GM12878 (cell line): ENCODE results near the gene CELA3B.
A peak's percentile ranks its signal among the peaks of the same experiment; 100 is the strongest.

ENCODE experiments used
- EP300 ChIP-seq, 2 experiments: fragments of 150-350 bp in 1 of 2; IDR thresholded peaks; 2 replicates each; pipeline ENCODE4 v1.6.1; 2011 to 2012; ENCODE audit warnings: low read depth in 2 of 2, low read length in 2 of 2, borderline replicate concordance in 1 of 2, improper control_type of control experiment in 1 of 2, inconsistent platforms in 1 of 2; ENCODE audit not compliant: control insufficient read depth in 1 of 2
- EZH2 ChIP-seq: IDR thresholded peaks from 2 replicates; pipeline ENCODE4 v1.6.1; 2012; ENCODE audit warnings: low read depth, mild to moderate bottlenecking, control low read depth, inconsistent platforms, low read length, borderline replicate concordance; ENCODE audit not compliant: control insufficient read depth
- POLR2A ChIP-seq: IDR thresholded peaks from 2 replicates; pipeline ENCODE4 v1.6.1; 2011; ENCODE audit warnings: low read depth, mild to moderate bottlenecking, low read length
- POLR2AphosphoS5 ChIP-seq: IDR thresholded peaks from 2 replicates; pipeline ENCODE4 v1.6.1; 2011; ENCODE audit warnings: mild to moderate bottlenecking, low read length, inconsistent platforms
- SMC3 ChIP-seq: IDR thresholded peaks from 2 replicates; pipeline ENCODE4 v1.6.1; 2011; ENCODE audit warnings: low read length, improper control_type of control experiment, borderline replicate concordance
- TAF1 ChIP-seq: IDR thresholded peaks from 2 replicates; pipeline ENCODE4 v1.6.1; 2011; ENCODE audit warnings: mild to moderate bottlenecking, low read depth, low read length, borderline replicate concordance
- ZNF24 ChIP-seq: fragments of 450-650 bp; IDR thresholded peaks from 2 replicates; pipeline ENCODE4 v1.6.1; 2017; ENCODE audit warnings: antibody characterized with exemption, mild to moderate bottlenecking
- ZNF274 ChIP-seq: IDR thresholded peaks from one replicate; pipeline ENCODE4 v1.8.0; 2011; ENCODE audit not compliant: insufficient read length, insufficient read depth
- TF ChIP-seq, protein P1 (sequence below): IDR thresholded peaks from 2 replicates; pipeline ENCODE4 v1.6.1; 2012; ENCODE audit warnings: low read depth, low read length, improper control_type of control experiment

DNA sequence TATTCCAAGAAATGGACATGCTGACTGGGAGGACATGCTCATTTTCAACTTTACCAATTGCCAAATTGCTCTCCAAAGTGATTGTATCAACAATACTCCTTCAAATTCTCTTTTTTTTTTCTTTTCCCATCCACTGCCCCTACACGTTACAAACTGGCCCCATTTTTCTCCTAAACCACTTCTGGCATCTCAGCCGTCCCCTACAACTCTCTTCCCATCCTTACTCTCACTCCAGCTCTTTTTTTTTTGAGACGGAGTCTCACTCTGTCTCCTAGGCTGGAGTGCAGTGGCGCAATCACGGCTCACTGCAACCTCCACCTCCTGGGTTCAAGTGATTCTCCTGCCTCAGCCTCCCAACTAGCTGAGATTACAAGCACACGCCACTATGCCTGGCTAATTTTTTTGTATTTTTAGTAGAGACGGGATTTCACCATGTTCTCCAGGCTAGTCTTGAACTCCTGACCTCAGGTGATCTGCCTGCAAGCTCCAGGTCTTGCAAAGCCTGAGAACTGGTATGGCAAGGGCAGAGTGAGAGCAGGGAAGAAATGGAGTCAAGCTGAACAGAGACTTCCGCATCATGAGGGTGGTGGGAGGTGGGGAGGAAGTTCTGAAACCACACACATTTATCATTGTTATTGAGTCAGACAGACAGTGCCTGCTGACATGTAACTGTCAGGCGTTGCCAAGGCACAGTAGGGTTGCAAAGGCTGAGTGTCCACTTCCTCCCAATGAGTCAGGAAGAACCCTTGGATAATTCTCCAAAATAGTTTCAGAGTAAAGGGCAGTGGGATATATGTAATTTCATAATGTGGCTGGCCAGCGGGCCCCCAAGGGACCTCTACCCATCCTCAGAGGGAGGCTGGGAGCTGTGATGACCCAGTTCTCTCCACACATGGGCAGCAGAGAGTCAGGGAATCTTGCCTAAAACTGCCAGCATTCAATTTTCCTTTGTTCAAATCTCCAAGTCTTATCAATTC is 42.0 kb downstream of the CELA3B start:
- peak; percentile 18; the same call in 1 of the 2 replicates for TF ChIP-seq SMC3
- TF ChIP-seq POLR2A = peak; percentile 62
- TF ChIP-seq ZNF24 = peak; percentile 78; the same call in 1 of the 2 replicates
- TF ChIP-seq TAF1 = peak; percentile 59; the same call in 1 of the 2 replicates
- peak; percentile 20 to 71; a peak in 3 of 4 replicates for TF ChIP-seq EP300 (IDR thresholded peaks at IDR 0.05; ENCODE audit: borderline replicate concordance in 1 of 2, control insufficient read depth in 1 of 2, low read depth in 2 of 2, low read length in 2 of 2)
- TF ChIP-seq, protein P1, sequence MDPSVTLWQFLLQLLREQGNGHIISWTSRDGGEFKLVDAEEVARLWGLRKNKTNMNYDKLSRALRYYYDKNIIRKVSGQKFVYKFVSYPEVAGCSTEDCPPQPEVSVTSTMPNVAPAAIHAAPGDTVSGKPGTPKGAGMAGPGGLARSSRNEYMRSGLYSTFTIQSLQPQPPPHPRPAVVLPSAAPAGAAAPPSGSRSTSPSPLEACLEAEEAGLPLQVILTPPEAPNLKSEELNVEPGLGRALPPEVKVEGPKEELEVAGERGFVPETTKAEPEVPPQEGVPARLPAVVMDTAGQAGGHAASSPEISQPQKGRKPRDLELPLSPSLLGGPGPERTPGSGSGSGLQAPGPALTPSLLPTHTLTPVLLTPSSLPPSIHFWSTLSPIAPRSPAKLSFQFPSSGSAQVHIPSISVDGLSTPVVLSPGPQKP = no peak
- TF ChIP-seq POLR2AphosphoS5 = peak; percentile 74
- no peak for TF ChIP-seq ZNF274
- TF ChIP-seq EZH2 = no peak
